Lung (tissue), 12 donors: ENCODE results near the gene NSUN4. TPM values are rescaled to one million over a fixed set of nuclear protein-coding genes. Genes with fewer than 3 reads are reported as not detected.

ENCODE experiments used
- ATAC-seq: fragments of 200-7000 bp; cut with Tn5 transposase; one replicate; pipeline ENCODE4 v1.9.1; 2020; ENCODE audit warnings: moderate number of reproducible peaks; ENCODE audit not compliant: insufficient read depth, low FRiP score
- DNase-seq, 3 donors: peaks; one replicate each; pipeline ENCODE4 v3.0.0-alpha.2; 2013 to 2017
- H3K27ac ChIP-seq, 2 donors: one replicate each; pipeline ENCODE4 v1.5.1; 2013; ENCODE audit warnings: mild to moderate bottlenecking in 2 of 2, moderate library complexity in 2 of 2, control low read depth in 1 of 2, inconsistent platforms in 1 of 2, low read depth in 1 of 2, low read length in 1 of 2
- H3K27me3 ChIP-seq, 3 donors: one replicate each; pipeline ENCODE4 v1.5.1; 2013; ENCODE audit warnings: low read length in 2 of 3; ENCODE audit not compliant: control insufficient read depth in 3 of 3, insufficient read depth in 3 of 3
- H3K36me3 ChIP-seq, 4 donors: one replicate each; pipeline ENCODE4 v1.5.1; 2013; ENCODE audit warnings: low read length in 4 of 4, mild to moderate bottlenecking in 1 of 4, moderate library complexity in 1 of 4; ENCODE audit not compliant: control insufficient read depth in 4 of 4, insufficient read depth in 4 of 4
- H3K4me1 ChIP-seq, 5 donors: one replicate each; pipeline ENCODE4 v1.5.1; 2013; ENCODE audit warnings: low read length in 5 of 5, mild to moderate bottlenecking in 2 of 5, moderate library complexity in 1 of 5; ENCODE audit not compliant: control insufficient read depth in 5 of 5, insufficient read depth in 5 of 5
- H3K4me3 ChIP-seq: one replicate; pipeline ENCODE4 v1.5.1; 2013; ENCODE audit warnings: mild to moderate bottlenecking, control low read depth, moderate library complexity
- H3K9ac ChIP-seq, 2 donors: one replicate each; pipeline ENCODE4 v1.5.1; 2013; ENCODE audit warnings: low read length in 2 of 2, control low read depth in 1 of 2; ENCODE audit not compliant: insufficient read depth in 1 of 2
- H3K9me3 ChIP-seq, 4 donors: one replicate each; pipeline ENCODE4 v1.5.1; 2013; ENCODE audit warnings: low read length in 3 of 4, mild to moderate bottlenecking in 1 of 4, moderate library complexity in 1 of 4; ENCODE audit not compliant: control insufficient read depth in 4 of 4, insufficient read depth in 3 of 4
- CTCF ChIP-seq: IDR thresholded peaks from 2 replicates; pipeline ENCODE4 v1.5.1; 2012; ENCODE audit warnings: mild to moderate bottlenecking; ENCODE audit errors: control extremely low read depth, extremely low read depth
- WGBS, 2 donors: extraction: QIAGEN DNeasy Blood & Tissue Kit; methylation state at CpG; one replicate each; pipeline ENCODE4 v1.1.7; 2013; 5-methylcytosine and 5-hydroxymethylcytosine counted together
- polyA plus RNA-seq, 2 donors: library from polyadenylated mRNA; stranded (reverse); fragments of 200-250 nt; gene quantifications; one replicate each; pipeline ENCODE4 v1.2.1, GENCODE V29; 2013
- total RNA-seq, 2 donors: library from RNA; depleted of rRNA in 1 of 2; stranded (reverse); fragments of >200 nt in 1 of 2; gene quantifications; one replicate each; pipeline ENCODE4 v1.2.1, GENCODE V29; 2014 to 2021
- donor health status: control.
- donor health status: control.
- donor health status: Bipolar disorder and iron deficiency.
- donor health status: healthy.
- donor health status: DM: yes; HTN: yes; CAD: no.

Gene NSUN4
- total and polyA plus RNA-seq, 4 donors, result 11.2 to 29.3 (median 23.4) TPM

DNA sequence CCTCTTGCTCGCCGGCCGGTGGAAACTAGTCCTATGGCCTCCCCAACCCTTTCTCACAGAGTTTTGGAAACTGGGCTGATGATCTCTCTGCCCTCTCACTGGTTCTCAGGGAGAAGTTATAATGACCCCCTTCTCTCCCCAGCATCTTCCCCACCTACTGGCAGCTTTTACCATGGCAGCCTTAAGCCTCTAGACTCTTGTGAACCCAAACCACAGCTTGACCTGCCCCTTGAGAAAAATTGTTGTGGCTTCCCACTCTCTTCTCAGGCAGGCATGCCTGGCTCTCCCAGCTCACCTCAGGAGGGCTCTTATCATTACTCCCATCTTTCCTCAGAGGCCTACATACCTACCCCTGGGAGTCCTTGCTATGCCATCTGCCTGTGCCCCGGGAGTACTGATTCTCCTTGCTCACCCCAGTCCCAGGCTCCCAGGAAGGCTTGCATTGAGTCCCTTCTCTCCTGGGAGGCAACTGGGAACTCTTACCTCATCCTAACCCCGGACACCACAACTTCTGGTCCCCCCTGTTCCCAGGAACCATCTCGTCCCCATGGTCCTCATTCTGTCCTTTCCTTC is 1.6 kb downstream of the NSUN4 start:
- Histone ChIP-seq H3K4me3 (no peak overlapping the region), H3K27ac (peak overlapping the region in 1 of 2 donors; percentile 96), H3K9me3 (no peaks in the 10 kb centered on the region), H3K36me3 (peaks cover 0 to 21% (median 11%) of the 10 kb centered on the region in 4 donors), H3K4me1 (peaks cover 0 to 6% (median 4%) of the 10 kb centered on the region in 5 donors), H3K9ac (no peak overlapping the region), H3K27me3 (no peaks in the 10 kb centered on the region)
- WGBS, 2 donors, result 90 to 92% methylated on average over 6 of the region's 6 CpGs
- no peak for ATAC-seq
- TF ChIP-seq CTCF, result no peak
- peak in 1 of 3 donors; percentile 3 for DNase-seq

DNA sequence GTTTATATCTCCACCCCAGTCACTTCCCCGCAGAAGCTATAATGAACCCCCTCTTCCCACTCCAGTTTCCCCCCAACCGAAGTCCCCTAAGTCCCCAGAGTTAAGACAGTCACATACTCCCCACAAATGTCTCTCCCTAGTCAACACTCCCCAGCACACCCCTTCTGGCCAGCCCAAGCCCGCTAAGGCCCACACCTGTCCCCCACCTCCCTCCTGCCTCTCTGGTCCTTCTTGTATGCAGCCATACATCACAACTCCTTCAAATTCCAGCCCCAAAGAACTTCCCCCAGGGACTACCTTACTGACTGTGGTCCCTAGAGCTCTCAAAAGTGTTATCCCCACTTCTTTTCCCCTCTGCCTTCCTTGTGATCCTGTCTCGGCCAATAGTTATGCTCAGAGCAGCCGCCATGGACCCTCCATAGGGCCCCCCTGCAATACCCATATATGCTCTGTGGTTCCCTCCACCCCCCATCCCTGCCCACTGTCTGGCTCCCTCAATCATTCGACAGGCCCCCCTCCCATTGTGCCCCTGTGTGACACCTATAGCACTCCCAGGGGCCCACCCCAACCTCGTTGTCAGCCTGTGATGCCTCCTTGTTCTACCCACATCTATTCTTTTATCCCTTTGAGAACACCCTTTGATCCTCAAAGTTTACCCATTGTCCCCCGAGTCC is 2.2 kb downstream of the NSUN4 start:
- Histone ChIP-seq H3K36me3 (peaks cover 0 to 22% (median 12%) of the 10 kb centered on the region in 4 donors), H3K9me3 (no peaks in the 10 kb centered on the region), H3K9ac (no peak overlapping the region), H3K4me3 (no peak overlapping the region), H3K27me3 (no peaks in the 10 kb centered on the region), H3K27ac (no peak overlapping the region), H3K4me1 (peaks cover 0 to 6% (median 4%) of the 10 kb centered on the region in 5 donors)
- WGBS, 2 donors, result 83 to 91% methylated on average over 8 of the region's 8 CpGs
- DNase-seq (no peak), ATAC-seq (no peak)
- TF ChIP-seq CTCF, result no peak

DNA sequence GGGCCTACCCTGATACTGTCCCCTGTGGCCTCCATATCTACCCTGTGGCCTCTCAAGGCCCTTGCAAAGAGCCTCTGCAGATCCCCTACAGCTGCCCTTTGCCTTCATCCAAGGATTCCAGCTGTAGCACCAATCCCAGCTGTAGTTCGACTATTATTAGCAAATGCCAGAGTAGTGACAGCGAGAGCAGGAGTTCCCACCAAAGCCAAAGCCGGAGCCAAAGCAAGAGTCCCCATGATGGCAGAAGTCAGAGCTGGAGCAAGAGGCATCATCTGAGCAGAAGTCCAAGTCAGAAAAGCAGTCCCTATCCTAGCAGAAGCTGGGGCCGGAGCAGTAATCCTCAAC is 2.7 kb downstream of the NSUN4 start:
- TF ChIP-seq CTCF, result no peak
- H3K36me3 ChIP-seq, result peaks cover 0 to 22% (median 13%) of the 10 kb centered on the region in 4 donors

More for the DNA sequence above, 2.7 kb downstream of the NSUN4 start:
- no peak for ATAC-seq
- no peak overlapping the region for H3K9ac ChIP-seq
- H3K27me3 ChIP-seq, result no peaks in the 10 kb centered on the region
- H3K4me3 ChIP-seq, result no peak overlapping the region
- DNase-seq, result no peak
- 92 to 97% methylated on average over 4 of the region's 4 CpGs for WGBS, 2 donors
- H3K9me3 ChIP-seq, result no peaks in the 10 kb centered on the region
- H3K27ac ChIP-seq, result no peak overlapping the region
- H3K4me1 ChIP-seq, result peaks cover 0 to 6% (median 4%) of the 10 kb centered on the region in 5 donors
